Psoas muscle (tissue), 8 donors: Measurements from ENCODE around the gene CFAP57. TPM values are rescaled to one million over a fixed set of nuclear protein-coding genes. Genes with fewer than 3 reads are reported as not detected.
A peak's percentile ranks its signal among the peaks of the same experiment; 100 is the strongest.

ENCODE experiments used
- ATAC-seq, 4 donors: fragments of 200-7000 bp; cut with Tn5 transposase; one replicate each; pipeline ENCODE4 v1.9.1; 2020; ENCODE audit warnings: moderate library complexity in 3 of 4, mild to moderate bottlenecking in 2 of 4
- DNase-seq, 2 donors: peaks; one replicate each; pipeline ENCODE4 v3.0.0-alpha.2; 2020
- H3K27ac ChIP-seq: fragments of 200-600 bp; one replicate; pipeline ENCODE4 v1.8.0; 2022
- H3K27me3 ChIP-seq, 3 donors: fragments of 200-600 bp in 1 of 3; one replicate each; pipeline versions ENCODE4 v1.6.1 to v1.8.0; 2013 to 2022; ENCODE audit warnings: low read length in 2 of 3, mild to moderate bottlenecking in 2 of 3, moderate library complexity in 1 of 3; ENCODE audit not compliant: insufficient read depth in 3 of 3
- H3K36me3 ChIP-seq, 2 donors: fragments of 200-600 bp in 1 of 2; one replicate each; pipeline versions ENCODE4 v1.6.1 to v1.8.0; 2013 to 2022; ENCODE audit warnings: low read depth in 1 of 2, mild to moderate bottlenecking in 1 of 2, moderate library complexity in 1 of 2; ENCODE audit not compliant: insufficient read depth in 1 of 2
- H3K4me1 ChIP-seq: fragments of 200-600 bp; one replicate; pipeline ENCODE4 v1.8.0; 2022
- H3K4me3 ChIP-seq: fragments of 200-600 bp; one replicate; pipeline ENCODE4 v1.8.0; 2022; ENCODE audit warnings: mild to moderate bottlenecking
- H3K9me3 ChIP-seq: fragments of 200-600 bp; one replicate; pipeline ENCODE4 v1.8.0; 2022
- CTCF ChIP-seq: fragments of 200-600 bp; IDR thresholded peaks from one replicate; pipeline ENCODE4 v1.8.0; 2022; ENCODE audit warnings: antibody characterized with exemption
- WGBS, 3 donors: extraction: QIAGEN DNeasy Blood & Tissue Kit; methylation state at CpG; one replicate each; pipeline versions ENCODE4 v1.1.6 to v1.1.7; 2013; 5-methylcytosine and 5-hydroxymethylcytosine counted together
- intact Hi-C, 2 donors: fragments of 100-400 bp; cut with DNase I; formaldehyde crosslinking; loops; one replicate each; pipeline versions ENCODE4 v1.11.0 to v1.14.2; 2022
- long read RNA-seq, 2 donors: library from polyadenylated mRNA; unstranded; transcript quantifications; one replicate each; pipeline ENCODE4 v2.0.0, GENCODE V29; 2021
- polyA plus RNA-seq, 3 donors: library from polyadenylated mRNA; stranded (reverse); fragments of 200-250 nt; gene quantifications; one replicate each; pipeline ENCODE4 v1.2.3, GENCODE V29; 2013
- total RNA-seq, 4 donors: library from RNA; stranded (reverse); fragmentation: NEBNext Ultra II Directional in 2 of 4; extraction: Animal tissue kit (Norgen Biotek cat#: 25700) in 2 of 4; gene quantifications; one replicate each; pipeline versions ENCODE4 v1.2.1 to v1.2.4, GENCODE V29; 2021 to 2023
- donor health status: healthy with polysubstance abuse.
- donor health status: DM: no; HTN: no; CAD: no; lungs with moderate emphysema.
- donor health status: Bipolar disorder and iron deficiency.
- donor health status: healthy.
- donor health status: DM: yes; HTN: yes; CAD: no.
- donor health status: DM: no; HTN: no; CAD: no.
- donor health status: DM: no; HTN: no; CAD: no.
- donor health status: DM: yes; HTN: yes; CAD: no.

Gene CFAP57
- total RNA-seq = under 1 TPM in 2 of 4 donors, not detected in 2; 0.08 to 0.15 TPM
- polyA plus RNA-seq = under 1 TPM in 2 of 3 donors, not detected in 1; 0.04 to 0.26 TPM
- long read RNA-seq, donor 1 = 0 reads
- long read RNA-seq, donor 2 = 0 reads

DNA sequence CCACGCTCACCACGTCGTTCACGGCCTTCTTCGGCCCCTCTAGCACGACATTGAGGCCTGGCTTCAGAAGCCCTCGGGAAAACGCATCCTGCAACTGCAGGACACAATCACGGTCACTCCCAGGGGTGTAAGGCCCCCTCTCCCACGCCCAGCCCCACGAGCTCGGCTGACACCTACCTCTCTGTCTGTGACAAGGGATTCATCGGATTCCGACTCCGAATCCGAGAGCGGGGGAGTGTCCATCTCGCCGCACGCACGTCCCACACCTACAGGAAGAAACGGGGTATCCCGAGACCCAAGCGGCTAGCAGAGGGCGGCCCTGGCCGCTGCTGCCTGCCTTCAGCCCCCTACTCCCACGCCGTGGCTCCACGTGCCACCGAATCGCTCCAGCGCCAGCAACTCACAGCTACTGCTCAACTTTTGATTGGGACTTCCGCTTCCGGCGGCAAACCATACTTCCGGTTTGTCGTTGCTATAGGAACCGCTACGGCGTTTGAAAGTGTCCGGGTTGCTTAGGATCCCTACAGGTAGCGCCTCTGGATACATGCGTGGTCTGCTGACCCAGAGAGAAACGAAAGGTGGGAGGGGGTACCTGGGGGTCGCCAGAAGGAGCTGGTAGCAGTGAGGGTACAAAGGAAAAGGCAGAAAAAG is at the start of gene CFAP57, which contains the start of gene EBNA1BP2:
Gene CFAP57, plus strand, starts transcription at position 455 of the 651 bp plus-strand sequence. CDS start 424 bp downstream, outside the sequence.
Gene EBNA1BP2, minus strand, starts transcription at position 415 of the 651 bp plus-strand sequence. Its CDS starts 172 bp downstream, at position 243.
- peak; percentile 93 to 98 (median 94) for ATAC-seq
- intact Hi-C loops = no loop called here
- 0 to 1% (median 0%) methylated on average over 42 to 45 of the region's 45 CpGs for WGBS, 3 donors

DNA sequence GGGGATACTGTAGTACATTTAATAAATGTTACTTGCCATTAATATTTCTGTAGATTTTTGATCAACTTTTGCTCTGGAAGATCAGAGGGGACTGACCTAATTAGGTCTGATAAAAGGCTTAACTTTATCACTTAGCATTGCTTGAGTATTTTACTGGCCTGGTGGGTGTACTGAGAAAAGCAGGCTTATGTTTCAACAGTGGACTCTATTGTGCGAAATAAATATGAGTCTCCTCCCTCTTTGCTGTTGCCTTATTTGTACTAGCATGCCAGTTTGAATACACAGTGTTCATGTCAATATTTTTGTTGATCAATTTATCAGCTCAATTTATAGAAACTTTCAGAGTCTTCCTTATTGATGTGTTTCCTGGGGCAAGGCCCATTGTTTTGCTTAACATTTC is 49.1 kb upstream of the CFAP57 start:
- DNase-seq (no peak), ATAC-seq (no peak)
- Histone ChIP-seq H3K4me1 (no peaks in the 10 kb centered on the region), H3K9me3 (no peaks in the 10 kb centered on the region), H3K27ac (no peak overlapping the region), H3K4me3 (no peak overlapping the region), H3K27me3 (peaks cover 0 to 21% (median 2%) of the 10 kb centered on the region in 3 donors), H3K36me3 (no peaks in the 10 kb centered on the region)
- WGBS, 3 donors = 60 to 79% (median 68%) methylated on average over 1 of the region's 1 CpG
- TF ChIP-seq CTCF = no peak
- intact Hi-C loops = no loop called here

More for the DNA sequence above, at the start of gene CFAP57, which contains the start of gene EBNA1BP2:
- H3K9me3 ChIP-seq = no peaks in the 10 kb centered on the region
- TF ChIP-seq CTCF = no peak
- H3K36me3 ChIP-seq = peaks cover 11 to 43% of the 10 kb centered on the region in 2 donors
- H3K4me3 ChIP-seq = peak within 1 kb of the TSS; percentile 95
- H3K27ac ChIP-seq = peak within 1 kb of the TSS; percentile 76
- peak; percentile 87 to 93 for DNase-seq
- peaks cover 0 to 9% (median 0%) of the 10 kb centered on the region in 3 donors for H3K27me3 ChIP-seq
- peaks cover 9% of the 10 kb centered on the region for H3K4me1 ChIP-seq

- H3K27me3 ChIP-seq = peaks cover 4 to 19% (median 6%) of the 10 kb centered on the region in 3 donors
- no peaks in the 10 kb centered on the region for H3K4me1 ChIP-seq
- H3K9me3 ChIP-seq = no peaks in the 10 kb centered on the region
- H3K36me3 ChIP-seq = no peaks in the 10 kb centered on the region
- TF ChIP-seq CTCF = no peak
- ATAC-seq = no peak
- no peak overlapping the region for H3K4me3 ChIP-seq
- H3K27ac ChIP-seq = no peak overlapping the region
- intact Hi-C loops = no loop called here
- no peak for DNase-seq
- WGBS, 3 donors = 75 to 86% (median 82%) methylated on average over 3 of the region's 3 CpGs
Observed at GRCh38 chr1:43128816-43129215, 43.3 kb upstream of the CFAP57 start.

- no peak overlapping the region for H3K27ac ChIP-seq
- intact Hi-C loops = no loop called here
- TF ChIP-seq CTCF = no peak
- no peaks in the 10 kb centered on the region for H3K36me3 ChIP-seq
- peaks cover 4 to 19% (median 6%) of the 10 kb centered on the region in 3 donors for H3K27me3 ChIP-seq
- DNase-seq (no peak), ATAC-seq (no peak)
- no peaks in the 10 kb centered on the region for H3K4me1 ChIP-seq
- WGBS, 3 donors = 45 to 51% (median 48%) methylated on average over 5 of the region's 5 CpGs
- H3K4me3 ChIP-seq = no peak overlapping the region
- H3K9me3 ChIP-seq = no peaks in the 10 kb centered on the region
Observed at GRCh38 chr1:43129426-43129825, 42.7 kb upstream of the CFAP57 start.
